GM23338 (cell line): ENCODE data around the gene C3orf22. TPM values are rescaled to one million over a fixed set of nuclear protein-coding genes. Genes with fewer than 3 reads are reported as not detected.

ENCODE experiments used
- CREB1 ChIP-seq: fragments of 250-450 bp; sonication (Bioruptor Pico); IDR thresholded peaks from 2 replicates; pipeline ENCODE4 v1.5.0; 2020; ENCODE audit warnings: low read depth, mild to moderate bottlenecking, moderate library complexity
- EZH2phosphoT487 ChIP-seq: fragments of 200-600 bp; sonication (generic); IDR thresholded peaks from one replicate; pipeline ENCODE4 v1.8.1; 2018; ENCODE audit warnings: antibody characterized with exemption; ENCODE audit not compliant: unreplicated experiment
- JUNB ChIP-seq: IDR thresholded peaks from one replicate; pipeline ENCODE4 v1.6.1; 2016; ENCODE audit warnings: antibody characterized with exemption; ENCODE audit not compliant: unreplicated experiment
- POLR2AphosphoS5 ChIP-seq: IDR thresholded peaks from 2 replicates; pipeline ENCODE4 v1.6.1; 2016; ENCODE audit warnings: antibody characterized with exemption, low read depth
- STAT1 ChIP-seq: IDR thresholded peaks from one replicate; pipeline ENCODE4 v1.6.1; 2016; ENCODE audit warnings: antibody characterized with exemption; ENCODE audit not compliant: unreplicated experiment
- ZNF114 ChIP-seq: fragments of 250-450 bp; sonication (Bioruptor Pico); IDR thresholded peaks from 2 replicates; pipeline ENCODE4 v1.5.0; 2020; ENCODE audit warnings: mild to moderate bottlenecking, moderate library complexity
- ZNF331 ChIP-seq: fragments of 250-450 bp; sonication (Bioruptor Pico); IDR thresholded peaks from 2 replicates; pipeline ENCODE4 v1.5.0; 2020; ENCODE audit warnings: low read depth, mild to moderate bottlenecking, moderate library complexity
- polyA plus RNA-seq: library from polyadenylated mRNA; unstranded; fragments of >200 nt; fragmentation: Nextera tagmentation; extraction: Ambion mirVana; gene quantifications from 2 replicates; pipeline ENCODE4 v1.2.1, GENCODE V29; 2016
- total RNA-seq: library from RNA; depleted of rRNA; stranded (reverse); fragments of >200 nt; shearing (Covaris generic); gene quantifications from 2 replicates; pipeline ENCODE4 v1.2.3, GENCODE V29; 2014
- TF ChIP-seq, protein P1 (sequence below): fragments of 250-450 bp; sonication (Bioruptor Pico); IDR thresholded peaks from 2 replicates; pipeline ENCODE4 v1.5.0; 2020; ENCODE audit warnings: mild to moderate bottlenecking, moderate library complexity
- TF ChIP-seq, protein P2 (sequence below), 2 experiments: fragments of 200-600 bp in 1 of 2; sonication (generic) in 1 of 2; conservative IDR thresholded peaks; 2 replicates each; pipeline versions ENCODE4 v1.5.1 to v1.6.1; 2016 to 2017; ENCODE audit warnings: antibody characterized with exemption in 2 of 2, low read depth in 2 of 2, mild to moderate bottlenecking in 2 of 2, moderate library complexity in 1 of 2
- TF ChIP-seq, protein P3 (sequence below): IDR thresholded peaks from one replicate; pipeline ENCODE4 v1.6.1; 2018; ENCODE audit warnings: antibody characterized with exemption; ENCODE audit not compliant: unreplicated experiment

The C3orf22 gene
- total and polyA plus RNA-seq, 2 experiments from 2014 or later = not detected

DNA sequence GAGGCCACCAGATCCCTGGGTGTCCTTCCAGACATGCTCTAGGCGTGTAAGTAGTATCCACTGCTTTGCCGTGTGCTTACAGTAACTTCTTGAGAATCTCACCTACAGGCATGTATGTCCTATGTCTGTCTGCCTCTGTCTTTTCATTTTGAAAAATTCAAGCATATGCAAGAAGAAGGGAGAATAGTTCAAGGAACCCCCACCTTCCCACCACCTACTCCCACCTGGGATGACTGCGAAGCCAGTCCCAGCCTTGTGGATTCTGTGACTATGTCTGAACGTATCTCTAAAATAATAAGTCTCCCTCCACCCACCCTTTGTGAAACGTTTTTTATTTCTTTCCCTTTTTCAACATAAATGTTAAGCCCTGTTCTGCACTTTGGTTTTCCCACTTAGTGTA, 19.8 kb downstream of the C3orf22 start (continued):
- TF ChIP-seq, protein P1, sequence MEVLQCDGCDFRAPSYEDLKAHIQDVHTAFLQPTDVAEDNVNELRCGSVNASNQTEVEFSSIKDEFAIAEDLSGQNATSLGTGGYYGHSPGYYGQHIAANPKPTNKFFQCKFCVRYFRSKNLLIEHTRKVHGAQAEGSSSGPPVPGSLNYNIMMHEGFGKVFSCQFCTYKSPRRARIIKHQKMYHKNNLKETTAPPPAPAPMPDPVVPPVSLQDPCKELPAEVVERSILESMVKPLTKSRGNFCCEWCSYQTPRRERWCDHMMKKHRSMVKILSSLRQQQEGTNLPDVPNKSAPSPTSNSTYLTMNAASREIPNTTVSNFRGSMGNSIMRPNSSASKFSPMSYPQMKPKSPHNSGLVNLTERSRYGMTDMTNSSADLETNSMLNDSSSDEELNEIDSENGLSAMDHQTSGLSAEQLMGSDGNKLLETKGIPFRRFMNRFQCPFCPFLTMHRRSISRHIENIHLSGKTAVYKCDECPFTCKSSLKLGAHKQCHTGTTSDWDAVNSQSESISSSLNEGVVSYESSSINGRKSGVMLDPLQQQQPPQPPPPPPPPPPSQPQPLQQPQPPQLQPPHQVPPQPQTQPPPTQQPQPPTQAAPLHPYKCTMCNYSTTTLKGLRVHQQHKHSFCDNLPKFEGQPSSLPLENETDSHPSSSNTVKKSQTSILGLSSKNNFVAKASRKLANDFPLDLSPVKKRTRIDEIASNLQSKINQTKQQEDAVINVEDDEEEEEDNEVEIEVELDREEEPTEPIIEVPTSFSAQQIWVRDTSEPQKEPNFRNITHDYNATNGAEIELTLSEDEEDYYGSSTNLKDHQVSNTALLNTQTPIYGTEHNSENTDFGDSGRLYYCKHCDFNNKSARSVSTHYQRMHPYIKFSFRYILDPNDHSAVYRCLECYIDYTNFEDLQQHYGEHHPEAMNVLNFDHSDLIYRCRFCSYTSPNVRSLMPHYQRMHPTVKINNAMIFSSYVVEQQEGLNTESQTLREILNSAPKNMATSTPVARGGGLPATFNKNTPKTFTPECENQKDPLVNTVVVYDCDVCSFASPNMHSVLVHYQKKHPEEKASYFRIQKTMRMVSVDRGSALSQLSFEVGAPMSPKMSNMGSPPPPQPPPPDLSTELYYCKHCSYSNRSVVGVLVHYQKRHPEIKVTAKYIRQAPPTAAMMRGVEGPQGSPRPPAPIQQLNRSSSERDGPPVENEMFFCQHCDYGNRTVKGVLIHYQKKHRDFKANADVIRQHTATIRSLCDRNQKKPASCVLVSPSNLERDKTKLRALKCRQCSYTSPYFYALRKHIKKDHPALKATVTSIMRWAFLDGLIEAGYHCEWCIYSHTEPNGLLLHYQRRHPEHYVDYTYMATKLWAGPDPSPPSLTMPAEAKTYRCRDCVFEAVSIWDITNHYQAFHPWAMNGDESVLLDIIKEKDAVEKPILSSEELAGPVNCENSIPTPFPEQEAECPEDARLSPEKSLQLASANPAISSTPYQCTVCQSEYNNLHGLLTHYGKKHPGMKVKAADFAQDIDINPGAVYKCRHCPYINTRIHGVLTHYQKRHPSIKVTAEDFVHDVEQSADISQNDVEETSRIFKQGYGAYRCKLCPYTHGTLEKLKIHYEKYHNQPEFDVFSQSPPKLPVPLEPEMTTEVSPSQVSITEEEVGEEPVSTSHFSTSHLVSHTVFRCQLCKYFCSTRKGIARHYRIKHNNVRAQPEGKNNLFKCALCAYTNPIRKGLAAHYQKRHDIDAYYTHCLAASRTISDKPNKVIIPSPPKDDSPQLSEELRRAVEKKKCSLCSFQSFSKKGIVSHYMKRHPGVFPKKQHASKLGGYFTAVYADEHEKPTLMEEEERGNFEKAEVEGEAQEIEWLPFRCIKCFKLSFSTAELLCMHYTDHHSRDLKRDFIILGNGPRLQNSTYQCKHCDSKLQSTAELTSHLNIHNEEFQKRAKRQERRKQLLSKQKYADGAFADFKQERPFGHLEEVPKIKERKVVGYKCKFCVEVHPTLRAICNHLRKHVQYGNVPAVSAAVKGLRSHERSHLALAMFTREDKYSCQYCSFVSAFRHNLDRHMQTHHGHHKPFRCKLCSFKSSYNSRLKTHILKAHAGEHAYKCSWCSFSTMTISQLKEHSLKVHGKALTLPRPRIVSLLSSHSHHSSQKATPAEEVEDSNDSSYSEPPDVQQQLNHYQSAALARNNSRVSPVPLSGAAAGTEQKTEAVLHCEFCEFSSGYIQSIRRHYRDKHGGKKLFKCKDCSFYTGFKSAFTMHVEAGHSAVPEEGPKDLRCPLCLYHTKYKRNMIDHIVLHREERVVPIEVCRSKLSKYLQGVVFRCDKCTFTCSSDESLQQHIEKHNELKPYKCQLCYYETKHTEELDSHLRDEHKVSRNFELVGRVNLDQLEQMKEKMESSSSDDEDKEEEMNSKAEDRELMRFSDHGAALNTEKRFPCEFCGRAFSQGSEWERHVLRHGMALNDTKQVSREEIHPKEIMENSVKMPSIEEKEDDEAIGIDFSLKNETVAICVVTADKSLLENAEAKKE = no peak
- TF ChIP-seq EZH2phosphoT487 (no peak), POLR2AphosphoS5 (no peak), CREB1 (no peak), JUNB (no peak), ZNF114 (CRISPR knock-in tag) (no peak), ZNF331 (CRISPR knock-in tag) (no peak), STAT1 (no peak)
- TF ChIP-seq, protein P2, sequence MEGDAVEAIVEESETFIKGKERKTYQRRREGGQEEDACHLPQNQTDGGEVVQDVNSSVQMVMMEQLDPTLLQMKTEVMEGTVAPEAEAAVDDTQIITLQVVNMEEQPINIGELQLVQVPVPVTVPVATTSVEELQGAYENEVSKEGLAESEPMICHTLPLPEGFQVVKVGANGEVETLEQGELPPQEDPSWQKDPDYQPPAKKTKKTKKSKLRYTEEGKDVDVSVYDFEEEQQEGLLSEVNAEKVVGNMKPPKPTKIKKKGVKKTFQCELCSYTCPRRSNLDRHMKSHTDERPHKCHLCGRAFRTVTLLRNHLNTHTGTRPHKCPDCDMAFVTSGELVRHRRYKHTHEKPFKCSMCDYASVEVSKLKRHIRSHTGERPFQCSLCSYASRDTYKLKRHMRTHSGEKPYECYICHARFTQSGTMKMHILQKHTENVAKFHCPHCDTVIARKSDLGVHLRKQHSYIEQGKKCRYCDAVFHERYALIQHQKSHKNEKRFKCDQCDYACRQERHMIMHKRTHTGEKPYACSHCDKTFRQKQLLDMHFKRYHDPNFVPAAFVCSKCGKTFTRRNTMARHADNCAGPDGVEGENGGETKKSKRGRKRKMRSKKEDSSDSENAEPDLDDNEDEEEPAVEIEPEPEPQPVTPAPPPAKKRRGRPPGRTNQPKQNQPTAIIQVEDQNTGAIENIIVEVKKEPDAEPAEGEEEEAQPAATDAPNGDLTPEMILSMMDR (conservative IDR thresholded peaks at IDR 0.05; ENCODE audit: low read depth in 2 of 2) = no peak
- TF ChIP-seq, protein P3, sequence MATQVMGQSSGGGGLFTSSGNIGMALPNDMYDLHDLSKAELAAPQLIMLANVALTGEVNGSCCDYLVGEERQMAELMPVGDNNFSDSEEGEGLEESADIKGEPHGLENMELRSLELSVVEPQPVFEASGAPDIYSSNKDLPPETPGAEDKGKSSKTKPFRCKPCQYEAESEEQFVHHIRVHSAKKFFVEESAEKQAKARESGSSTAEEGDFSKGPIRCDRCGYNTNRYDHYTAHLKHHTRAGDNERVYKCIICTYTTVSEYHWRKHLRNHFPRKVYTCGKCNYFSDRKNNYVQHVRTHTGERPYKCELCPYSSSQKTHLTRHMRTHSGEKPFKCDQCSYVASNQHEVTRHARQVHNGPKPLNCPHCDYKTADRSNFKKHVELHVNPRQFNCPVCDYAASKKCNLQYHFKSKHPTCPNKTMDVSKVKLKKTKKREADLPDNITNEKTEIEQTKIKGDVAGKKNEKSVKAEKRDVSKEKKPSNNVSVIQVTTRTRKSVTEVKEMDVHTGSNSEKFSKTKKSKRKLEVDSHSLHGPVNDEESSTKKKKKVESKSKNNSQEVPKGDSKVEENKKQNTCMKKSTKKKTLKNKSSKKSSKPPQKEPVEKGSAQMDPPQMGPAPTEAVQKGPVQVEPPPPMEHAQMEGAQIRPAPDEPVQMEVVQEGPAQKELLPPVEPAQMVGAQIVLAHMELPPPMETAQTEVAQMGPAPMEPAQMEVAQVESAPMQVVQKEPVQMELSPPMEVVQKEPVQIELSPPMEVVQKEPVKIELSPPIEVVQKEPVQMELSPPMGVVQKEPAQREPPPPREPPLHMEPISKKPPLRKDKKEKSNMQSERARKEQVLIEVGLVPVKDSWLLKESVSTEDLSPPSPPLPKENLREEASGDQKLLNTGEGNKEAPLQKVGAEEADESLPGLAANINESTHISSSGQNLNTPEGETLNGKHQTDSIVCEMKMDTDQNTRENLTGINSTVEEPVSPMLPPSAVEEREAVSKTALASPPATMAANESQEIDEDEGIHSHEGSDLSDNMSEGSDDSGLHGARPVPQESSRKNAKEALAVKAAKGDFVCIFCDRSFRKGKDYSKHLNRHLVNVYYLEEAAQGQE = no peak
